Suprapubic skin (tissue), 4 donors: ENCODE data around the gene HSPG2.

Experiments used
- POLR2A ChIP-seq, 2 donors: fragments of 450-650 bp; IDR thresholded peaks; one replicate each; pipeline ENCODE4 v1.6.1; 2017; ENCODE audit warnings: antibody characterized with exemption in 2 of 2, mild to moderate bottlenecking in 2 of 2, moderate library complexity in 2 of 2
- POLR2AphosphoS5 ChIP-seq, 3 donors: sonication (generic); formaldehyde crosslinking; IDR thresholded peaks; one replicate each; pipeline ENCODE4 v1.6.1; 2017; ENCODE audit warnings: antibody characterized with exemption in 3 of 3
- TF ChIP-seq, protein P1 (sequence below), 2 donors: fragments of 200-600 bp in 1 of 2; fragments of 450-650 bp in 1 of 2; sonication (generic) in 1 of 2; IDR thresholded peaks; one replicate each; pipeline ENCODE4 v1.5.1; 2016 to 2019; ENCODE audit warnings: antibody characterized with exemption in 2 of 2, mild to moderate bottlenecking in 1 of 2, moderate library complexity in 1 of 2

DNA sequence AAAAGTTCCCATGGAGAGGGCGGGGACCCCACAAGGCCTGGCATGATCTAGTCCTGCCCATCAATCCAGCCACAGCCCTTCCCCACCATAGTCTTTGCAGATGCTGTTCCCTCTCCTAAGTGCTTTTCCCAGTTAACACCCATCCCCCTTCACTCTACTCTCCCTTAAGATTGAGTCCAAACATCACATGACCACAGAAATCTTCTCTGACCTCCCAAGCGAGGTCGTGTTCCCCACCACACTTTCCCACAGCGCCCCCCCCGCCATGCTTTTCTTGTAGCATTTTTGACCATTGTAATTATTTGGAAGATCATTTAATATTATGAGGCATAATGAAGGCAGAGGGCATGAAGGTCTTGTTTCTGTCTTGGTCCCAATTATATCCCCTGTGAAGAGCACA lies 4.3 kb upstream of the HSPG2 start:
- TF ChIP-seq, protein P1, sequence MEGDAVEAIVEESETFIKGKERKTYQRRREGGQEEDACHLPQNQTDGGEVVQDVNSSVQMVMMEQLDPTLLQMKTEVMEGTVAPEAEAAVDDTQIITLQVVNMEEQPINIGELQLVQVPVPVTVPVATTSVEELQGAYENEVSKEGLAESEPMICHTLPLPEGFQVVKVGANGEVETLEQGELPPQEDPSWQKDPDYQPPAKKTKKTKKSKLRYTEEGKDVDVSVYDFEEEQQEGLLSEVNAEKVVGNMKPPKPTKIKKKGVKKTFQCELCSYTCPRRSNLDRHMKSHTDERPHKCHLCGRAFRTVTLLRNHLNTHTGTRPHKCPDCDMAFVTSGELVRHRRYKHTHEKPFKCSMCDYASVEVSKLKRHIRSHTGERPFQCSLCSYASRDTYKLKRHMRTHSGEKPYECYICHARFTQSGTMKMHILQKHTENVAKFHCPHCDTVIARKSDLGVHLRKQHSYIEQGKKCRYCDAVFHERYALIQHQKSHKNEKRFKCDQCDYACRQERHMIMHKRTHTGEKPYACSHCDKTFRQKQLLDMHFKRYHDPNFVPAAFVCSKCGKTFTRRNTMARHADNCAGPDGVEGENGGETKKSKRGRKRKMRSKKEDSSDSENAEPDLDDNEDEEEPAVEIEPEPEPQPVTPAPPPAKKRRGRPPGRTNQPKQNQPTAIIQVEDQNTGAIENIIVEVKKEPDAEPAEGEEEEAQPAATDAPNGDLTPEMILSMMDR (IDR thresholded peaks at IDR 0.05), result no peak
- TF ChIP-seq POLR2A (IDR thresholded peaks at IDR 0.05), result no peak
- TF ChIP-seq POLR2AphosphoS5 (IDR thresholded peaks at IDR 0.05), result no peak
